Stimulated activated CD8-positive, alpha-beta memory T cell treated with anti-CD3 and anti-CD28 coated beads, Interleukin-12 subunit alpha, Interleukin-12 subunit beta, amount 100 ng/mL, for 24 hours (primary cell): Measurements from ENCODE around the gene TPST1.

Experiments
- DNase-seq: peaks from one replicate; pipeline ENCODE4 v3.0.0-alpha.2; 2020; ENCODE audit errors: extremely low read depth

Gene TPST1

GRCh38 chr7:66238773-66239466 is 33.8 kb downstream of the TPST1 start:
- DNase-seq: no peak

GRCh38 chr7:66239467-66239856 is 34.3 kb downstream of the TPST1 start:
- no peak for DNase-seq

GRCh38 chr7:66245008-66245407 is 39.9 kb downstream of the TPST1 start:
- no peak for DNase-seq

GRCh38 chr7:66246554-66247171 is 41.5 kb downstream of the TPST1 start:
- DNase-seq: no peak

GRCh38 chr7:66247380-66248078 is 42.4 kb downstream of the TPST1 start:
- DNase-seq: no peak

- no peak for DNase-seq
These were observed 45.6 kb downstream of the TPST1 start for GRCh38 chr7:66250711-66251110.

GRCh38 chr7:66255534-66256100 is 50.5 kb downstream of the TPST1 start:
- DNase-seq: no peak

- no peak for DNase-seq
These were observed 51.1 kb downstream of the TPST1 start for GRCh38 chr7:66256281-66256680.

- no peak for DNase-seq
These were observed 52.3 kb downstream of the TPST1 start for GRCh38 chr7:66257481-66257880.

GRCh38 chr7:66258409-66258808 is 53.3 kb downstream of the TPST1 start:
- DNase-seq: no peak

GRCh38 chr7:66261941-66262340 is 56.8 kb downstream of the TPST1 start:
- no peak for DNase-seq

GRCh38 chr7:66263936-66264335 is 58.8 kb downstream of the TPST1 start:
- no peak for DNase-seq

GRCh38 chr7:66265566-66265965 is 60.4 kb downstream of the TPST1 start:
- DNase-seq: no peak

GRCh38 chr7:66267249-66267648 is 62.1 kb downstream of the TPST1 start:
- DNase-seq: no peak

GRCh38 chr7:66269978-66270377 is 64.8 kb downstream of the TPST1 start:
- DNase-seq: no peak

- DNase-seq: no peak
These were observed 67.2 kb downstream of the TPST1 start for GRCh38 chr7:66272321-66272720.

- no peak for DNase-seq
These were observed 71.2 kb downstream of the TPST1 start for GRCh38 chr7:66276363-66276762.

GRCh38 chr7:66277492-66277891 is 72.4 kb downstream of the TPST1 start:
- DNase-seq: no peak

- no peak for DNase-seq
These were observed 74.8 kb downstream of the TPST1 start for GRCh38 chr7:66279912-66280311.

- no peak for DNase-seq
These were observed 76.8 kb downstream of the TPST1 start for GRCh38 chr7:66281678-66282590.

- no peak for DNase-seq
These were observed 77.4 kb downstream of the TPST1 start for GRCh38 chr7:66282591-66282935.
